ENCODE measurements around the gene TRIM32. TPM values are rescaled to one million over a fixed set of nuclear protein-coding genes. Genes with fewer than 3 reads are reported as not detected.

The TRIM32 gene
- total RNA-seq, 1 donor from 2014 or later = 21.2 TPM

DNA sequence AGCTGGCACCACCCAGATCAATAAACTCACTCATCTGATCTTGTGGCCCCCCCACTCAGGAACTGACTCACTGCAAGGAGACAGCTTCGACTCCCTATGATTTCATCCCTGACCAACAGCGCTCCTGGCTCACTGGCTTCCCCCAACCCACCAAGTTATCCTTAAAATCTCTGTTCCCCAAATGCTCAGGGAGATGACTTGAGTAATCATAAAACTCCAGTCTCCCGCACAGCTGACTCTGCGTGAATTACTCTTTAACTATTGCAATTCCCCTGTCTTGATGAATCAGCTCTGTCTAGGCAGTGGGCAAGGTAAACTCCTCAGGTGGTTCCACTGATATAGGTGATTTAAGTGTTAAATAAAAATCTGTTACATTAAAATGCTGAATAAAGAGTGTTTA, 1.9 kb upstream of the TRIM32 start:
- intact Hi-C loops (cut with DNase I) = no loop called here
- no peak overlapping the region for H3K27ac ChIP-seq
- no peak for ATAC-seq

DNA sequence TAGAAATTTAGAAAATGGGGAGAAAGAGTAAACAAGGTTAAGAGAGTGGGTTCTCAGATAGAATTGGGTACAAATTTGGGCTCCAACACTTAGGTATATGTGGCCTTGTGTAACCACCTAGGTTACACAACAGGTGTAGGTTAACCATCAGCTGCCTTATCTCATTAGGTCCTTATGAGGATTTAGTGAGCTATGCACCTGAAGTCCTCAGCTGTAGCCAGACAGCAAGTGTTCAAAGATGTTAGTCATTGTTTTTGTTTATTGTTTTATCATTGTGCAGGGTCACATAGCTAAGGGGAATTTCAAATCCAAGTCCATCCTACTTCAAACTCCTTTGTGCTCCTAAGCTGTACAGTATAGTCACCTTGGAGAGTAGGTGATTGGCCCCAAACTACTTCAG, 970 bp upstream of the TRIM32 start:
- H3K4me1 ChIP-seq = peaks cover 26% of the 10 kb centered on the region
- no peaks in the 10 kb centered on the region for H3K27me3 ChIP-seq
- TF ChIP-seq, protein P1, sequence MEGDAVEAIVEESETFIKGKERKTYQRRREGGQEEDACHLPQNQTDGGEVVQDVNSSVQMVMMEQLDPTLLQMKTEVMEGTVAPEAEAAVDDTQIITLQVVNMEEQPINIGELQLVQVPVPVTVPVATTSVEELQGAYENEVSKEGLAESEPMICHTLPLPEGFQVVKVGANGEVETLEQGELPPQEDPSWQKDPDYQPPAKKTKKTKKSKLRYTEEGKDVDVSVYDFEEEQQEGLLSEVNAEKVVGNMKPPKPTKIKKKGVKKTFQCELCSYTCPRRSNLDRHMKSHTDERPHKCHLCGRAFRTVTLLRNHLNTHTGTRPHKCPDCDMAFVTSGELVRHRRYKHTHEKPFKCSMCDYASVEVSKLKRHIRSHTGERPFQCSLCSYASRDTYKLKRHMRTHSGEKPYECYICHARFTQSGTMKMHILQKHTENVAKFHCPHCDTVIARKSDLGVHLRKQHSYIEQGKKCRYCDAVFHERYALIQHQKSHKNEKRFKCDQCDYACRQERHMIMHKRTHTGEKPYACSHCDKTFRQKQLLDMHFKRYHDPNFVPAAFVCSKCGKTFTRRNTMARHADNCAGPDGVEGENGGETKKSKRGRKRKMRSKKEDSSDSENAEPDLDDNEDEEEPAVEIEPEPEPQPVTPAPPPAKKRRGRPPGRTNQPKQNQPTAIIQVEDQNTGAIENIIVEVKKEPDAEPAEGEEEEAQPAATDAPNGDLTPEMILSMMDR (IDR thresholded peaks at IDR 0.05) = no peak
- peak overlapping the region; percentile 80 for H3K4me3 ChIP-seq
- intact Hi-C loops (cut with DNase I) = no loop called here
- no peak overlapping the region for H3K27ac ChIP-seq
- H3K36me3 ChIP-seq = no peaks in the 10 kb centered on the region
- H3K9me3 ChIP-seq = no peaks in the 10 kb centered on the region
- ATAC-seq (no peak), DNase-seq (no peak)

More for the DNA sequence above, 1.9 kb upstream of the TRIM32 start:
- peaks cover 20% of the 10 kb centered on the region for H3K4me1 ChIP-seq
- DNase-seq = no peak
- no peaks in the 10 kb centered on the region for H3K36me3 ChIP-seq
- no peaks in the 10 kb centered on the region for H3K27me3 ChIP-seq
- no peak overlapping the region for H3K4me3 ChIP-seq
- TF ChIP-seq, protein P1 (IDR thresholded peaks at IDR 0.05) = no peak
- no peaks in the 10 kb centered on the region for H3K9me3 ChIP-seq

DNA sequence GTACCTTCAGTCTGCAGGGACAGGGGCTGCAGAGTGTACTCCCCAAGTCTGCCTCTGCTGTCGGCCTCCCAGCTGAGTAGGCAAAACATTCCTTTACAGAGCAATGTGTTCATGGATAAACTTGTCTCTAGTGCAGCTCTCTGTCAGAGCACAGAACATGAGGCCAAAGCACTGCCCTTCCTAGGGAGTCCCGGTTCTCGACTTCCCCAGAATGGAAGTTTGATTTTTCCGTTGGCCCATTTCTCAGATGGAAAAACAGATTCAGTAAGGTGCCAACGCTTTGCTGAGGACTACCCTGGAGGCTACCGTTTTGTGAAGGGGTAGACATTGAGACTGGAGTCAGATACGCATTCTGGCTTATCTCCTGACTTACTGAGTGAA, 422 bp upstream of the TRIM32 start:
- H3K27ac ChIP-seq = peak overlapping the region; percentile 82
- H3K4me1 ChIP-seq = peaks cover 30% of the 10 kb centered on the region
- ATAC-seq (peak; percentile 5), DNase-seq (no peak)
- TF ChIP-seq, protein P1 (IDR thresholded peaks at IDR 0.05) = no peak
- H3K9me3 ChIP-seq = no peaks in the 10 kb centered on the region
- no peaks in the 10 kb centered on the region for H3K36me3 ChIP-seq
- intact Hi-C loops (cut with DNase I) = no loop called here
- H3K4me3 ChIP-seq = peak overlapping the region; percentile 80
- no peaks in the 10 kb centered on the region for H3K27me3 ChIP-seq

DNA sequence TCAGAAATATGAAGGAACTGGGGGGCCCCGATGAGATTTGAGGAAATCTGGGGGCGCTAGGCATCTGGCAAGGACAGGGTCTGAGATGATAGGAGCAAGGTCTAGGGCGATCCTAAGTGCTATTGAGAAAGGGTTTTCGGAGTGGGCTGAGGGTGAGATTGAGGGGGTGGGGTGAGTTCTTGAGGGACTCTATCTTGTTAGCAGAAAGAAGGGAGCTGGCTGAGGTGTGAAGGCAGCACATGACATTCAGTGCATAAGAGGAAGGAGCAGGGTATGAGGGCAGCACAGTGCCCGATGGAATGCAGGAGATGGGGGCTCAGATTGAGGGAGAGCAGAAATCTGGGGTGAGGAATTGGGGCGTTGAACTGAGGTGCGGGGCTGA, 640 bp downstream of the TRIM32 start:
- DNase-seq (no peak), ATAC-seq (peak; percentile 5)
- Histone ChIP-seq H3K9me3 (no peaks in the 10 kb centered on the region), H3K4me1 (peaks cover 30% of the 10 kb centered on the region), H3K4me3 (peak overlapping the region; percentile 80), H3K27me3 (no peaks in the 10 kb centered on the region), H3K27ac (peak overlapping the region; percentile 82), H3K36me3 (no peaks in the 10 kb centered on the region)
- TF ChIP-seq, protein P1 (IDR thresholded peaks at IDR 0.05) = no peak
- intact Hi-C loops (cut with DNase I) = no loop called here

DNA sequence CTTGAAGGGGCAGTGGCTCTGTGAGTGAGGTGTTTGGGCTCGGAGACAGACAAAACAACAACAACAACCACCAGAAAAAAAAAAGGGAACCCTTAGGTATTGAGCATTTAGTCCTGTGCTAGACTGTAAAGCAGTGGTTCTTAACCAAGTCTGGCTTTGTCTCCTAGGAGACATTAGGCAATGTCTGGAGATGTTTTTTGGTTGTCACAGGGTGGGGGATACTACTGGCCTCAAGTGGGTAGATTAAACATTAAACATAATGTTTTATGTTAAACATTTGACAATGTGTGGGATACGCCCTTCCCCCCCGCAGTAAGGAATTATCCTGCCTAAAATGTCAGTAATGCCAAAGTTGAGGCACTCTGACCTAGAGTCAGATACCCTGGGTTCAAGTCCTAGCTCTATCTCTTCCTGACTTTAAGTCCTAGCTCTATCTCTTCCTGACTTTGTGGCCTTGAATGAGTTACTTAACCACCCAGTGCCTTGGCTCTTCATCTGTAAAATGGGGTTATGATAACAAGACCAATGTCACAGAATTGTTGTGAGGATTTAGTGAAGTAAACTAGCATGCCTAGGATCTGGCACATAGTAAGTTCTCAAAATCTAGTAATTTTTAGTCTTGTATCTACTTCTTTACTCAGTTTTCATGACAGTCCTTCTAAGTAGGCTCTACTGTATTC, 1.8 kb downstream of the TRIM32 start:
- H3K4me3 ChIP-seq = no peak overlapping the region
- TF ChIP-seq, protein P1 (IDR thresholded peaks at IDR 0.05) = no peak

More for the DNA sequence above, 1.8 kb downstream of the TRIM32 start:
- no peak overlapping the region for H3K27ac ChIP-seq
- intact Hi-C loops (cut with DNase I) = no loop called here
- DNase-seq = no peak
- H3K4me1 ChIP-seq = peaks cover 39% of the 10 kb centered on the region
- no peaks in the 10 kb centered on the region for H3K27me3 ChIP-seq
- no peaks in the 10 kb centered on the region for H3K9me3 ChIP-seq
- no peak for ATAC-seq
- H3K36me3 ChIP-seq = no peaks in the 10 kb centered on the region

All from upper lobe of right lung (tissue), 1 donor.